Measurements from ENCODE around the gene VSNL1. TPM values are rescaled to one million over a fixed set of nuclear protein-coding genes. Genes with fewer than 3 reads are reported as not detected.

The VSNL1 gene
- total and polyA plus RNA-seq, 10 of the 15 experiments (the other 5 are each of a cell fraction or from before 2014, with no cell fraction given), result 0.04 to 0.30 (median 0.12) TPM; not detected in 4

DNA sequence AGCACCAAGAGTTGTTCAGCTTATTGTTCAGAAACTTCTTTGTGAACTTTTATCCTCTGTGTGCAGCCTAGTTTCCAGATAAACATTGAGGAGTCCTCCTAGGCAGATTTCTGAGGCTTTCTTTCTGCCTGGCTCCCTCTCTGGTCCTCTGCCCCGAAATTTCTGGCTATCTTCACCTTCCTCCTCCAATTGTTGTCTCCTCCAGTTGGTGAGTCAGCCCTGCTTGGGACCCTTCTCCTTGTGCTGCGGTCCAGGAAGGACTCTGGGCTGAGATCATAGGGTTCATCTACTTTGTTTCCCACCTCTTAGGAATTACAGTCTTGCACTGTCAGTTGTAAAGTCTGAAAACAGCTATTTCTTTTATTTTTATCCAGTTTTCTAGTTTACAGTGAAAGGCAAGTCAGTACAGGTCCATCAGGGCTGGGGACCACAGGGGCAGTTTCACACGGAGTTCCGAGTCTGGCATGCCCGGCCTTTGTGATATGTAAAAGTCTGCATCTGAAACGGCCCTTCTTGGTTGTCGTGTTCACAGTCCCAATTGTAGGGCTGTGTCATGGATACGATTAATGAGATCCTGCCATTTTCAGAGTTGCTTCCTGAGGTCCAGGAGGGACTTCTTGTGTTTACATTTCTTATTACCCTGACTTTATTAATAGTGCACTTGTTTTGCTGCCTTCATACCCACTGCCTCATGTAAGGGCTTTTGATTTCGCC lies 112.3 kb downstream of the VSNL1 start:
- Histone ChIP-seq H3K4me2 (ENCODE audit: control insufficient read depth, insufficient read depth) (no peak overlapping the region), H3K27me3 (replicated peaks in 1 of 2; ENCODE audit: control insufficient read depth in 2 of 2, insufficient read depth in 2 of 2, low read length in 1 of 2) (no peaks in the 10 kb centered on the region), H3K27ac (ENCODE audit: control insufficient read depth, insufficient read depth) (no peak overlapping the region), H3K79me2 (ENCODE audit: control insufficient read depth, insufficient read depth, low read length) (no peaks in the 10 kb centered on the region), H3K4me1 (ENCODE audit: control insufficient read depth, insufficient read depth, low read length) (peaks cover 4% of the 10 kb centered on the region), H3K9me3 (replicated peaks; ENCODE audit: control insufficient read depth, insufficient read depth, low read length) (no peaks in the 10 kb centered on the region), H3K4me3 (no peak overlapping the region), H3K9ac (ENCODE audit: control insufficient read depth, insufficient read depth, low read length) (no peak overlapping the region), H3K36me3 (ENCODE audit: control insufficient read depth in 2 of 2, insufficient read depth in 2 of 2, low read length in 1 of 2) (no peaks in the 10 kb centered on the region), H2AFZ (ENCODE audit: control insufficient read depth, low read depth, low read length) (no peak overlapping the region), H4K20me1 (ENCODE audit: control insufficient read depth, insufficient read depth) (no peaks in the 10 kb centered on the region)
- in situ Hi-C loops (cut with MboI), result no loop called here
- DNase-seq (ENCODE audit: low read depth, low spot score) (no peak), FAIRE-seq (no peak), ATAC-seq (no peak)
- ChIA-PET SMC1A (ENCODE audit: uncharacterized antibody, unreplicated experiment) (interaction anchor here (1.0 kb wide), 1 partner anchor 19 kb away, joined by 4 read pairs; no protein-coding TSS in a partner anchor), POLR2A (no interaction called here), CTCF (interaction anchor here (0.8 to 24.9 kb wide), 2 partner anchors 14 to 151 kb away, joined by 3 to 604 read pairs; no protein-coding TSS in a partner anchor), RAD21 (ENCODE audit: unreplicated experiment) (interaction anchor here (0.6 kb wide), 1 partner anchor 495 kb away, joined by 3 read pairs; no protein-coding TSS in a partner anchor)
- no TSS peak for BruUV-seq (replicated peaks)
- WGBS (ENCODE audit: insufficient coverage, insufficient replicate concordance, low lambda C conversion rate, missing lambda C conversion rate), result 93% methylated on average over 9 of the region's 9 CpGs
- intact Hi-C loops (cut with micrococcal nuclease; ENCODE audit: unreplicated experiment), result no loop called here
- TF ChIP-seq FOS (IDR thresholded peaks at IDR 0.05; ENCODE audit: borderline replicate concordance, extremely low read depth, insufficient read length) (no peak), RBBP5 (conservative IDR thresholded peaks at IDR 0.05) (no peak)

DNA sequence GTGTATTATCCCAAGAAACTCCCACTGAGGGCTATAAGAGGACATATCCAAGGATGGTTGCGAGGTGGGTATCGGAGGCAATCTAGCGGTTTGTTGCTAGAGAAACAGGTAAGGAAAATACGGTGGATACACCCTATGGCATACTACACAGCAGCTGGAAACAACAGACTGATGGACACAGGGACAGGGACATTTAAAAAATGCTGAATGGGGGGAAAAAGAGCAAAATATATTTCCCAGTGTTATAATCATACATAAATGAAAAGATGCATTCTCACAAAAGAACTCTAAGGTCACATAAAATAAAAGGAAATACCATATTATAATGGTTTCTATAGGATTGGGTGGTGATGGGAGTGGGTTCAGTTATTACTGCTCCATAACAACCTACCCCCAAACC lies 117.3 kb downstream of the VSNL1 start:
- Histone ChIP-seq H3K36me3 (ENCODE audit: control insufficient read depth in 2 of 2, insufficient read depth in 2 of 2, low read length in 1 of 2) (peaks cover 0 to 5% of the 10 kb centered on the region in 2 experiments; a peak in 3 of 4 replicates), H3K27ac (ENCODE audit: control insufficient read depth, insufficient read depth) (peak overlapping the region; percentile 57; the same call in 1 of the 2 replicates), H3K4me2 (ENCODE audit: control insufficient read depth, insufficient read depth) (no peak overlapping the region), H2AFZ (ENCODE audit: control insufficient read depth, low read depth, low read length) (no peak overlapping the region), H3K9me3 (replicated peaks; ENCODE audit: control insufficient read depth, insufficient read depth, low read length) (no peaks in the 10 kb centered on the region), H3K9ac (ENCODE audit: control insufficient read depth, insufficient read depth, low read length) (peak overlapping the region; percentile 18), H4K20me1 (ENCODE audit: control insufficient read depth, insufficient read depth) (no peaks in the 10 kb centered on the region), H3K27me3 (replicated peaks in 1 of 2; ENCODE audit: control insufficient read depth in 2 of 2, insufficient read depth in 2 of 2, low read length in 1 of 2) (no peaks in the 10 kb centered on the region), H3K4me3 (no peak overlapping the region), H3K79me2 (ENCODE audit: control insufficient read depth, insufficient read depth, low read length) (no peaks in the 10 kb centered on the region), H3K4me1 (ENCODE audit: control insufficient read depth, insufficient read depth, low read length) (peaks cover 15% of the 10 kb centered on the region)
- WGBS (ENCODE audit: insufficient coverage, insufficient replicate concordance, low lambda C conversion rate, missing lambda C conversion rate), result 99% methylated on average over 4 of the region's 4 CpGs
- intact Hi-C loops (cut with micrococcal nuclease; ENCODE audit: unreplicated experiment), result loop anchor here (1.0 to 5.0 kb wide), 2 partner anchors 11 to 165 kb away; no protein-coding TSS in a partner anchor
- ChIA-PET SMC1A (ENCODE audit: uncharacterized antibody, unreplicated experiment) (interaction anchor here (1.0 to 6.9 kb wide), 4 partner anchors 11 to 163 kb away, joined by 3 to 80 read pairs (median 13); no protein-coding TSS in a partner anchor), RAD21 (ENCODE audit: unreplicated experiment) (interaction anchor here (1.2 to 4.6 kb wide), 3 partner anchors 11 to 175 kb away, joined by 3 to 25 read pairs (median 12); no protein-coding TSS in a partner anchor), POLR2A (interaction anchor here (1.4 kb wide), 1 partner anchor 14 kb away, joined by 4 read pairs; no protein-coding TSS in a partner anchor), CTCF (interaction anchor here (1.3 to 24.9 kb wide), 3 partner anchors 7 to 163 kb away, joined by 3 to 604 read pairs (median 604); no protein-coding TSS in a partner anchor)
- FAIRE-seq (no peak), DNase-seq (ENCODE audit: low read depth, low spot score) (no peak), ATAC-seq (no peak)
- BruUV-seq (replicated peaks), result no TSS peak
- TF ChIP-seq SIX5 (IDR thresholded peaks at IDR 0.05; ENCODE audit: low read depth, low read length, severe bottlenecking) (no peak), SPI1 (IDR thresholded peaks at IDR 0.05; ENCODE audit: borderline replicate concordance, insufficient read depth, low read depth, low read length) (no peak)
- TF ChIP-seq, protein P1, sequence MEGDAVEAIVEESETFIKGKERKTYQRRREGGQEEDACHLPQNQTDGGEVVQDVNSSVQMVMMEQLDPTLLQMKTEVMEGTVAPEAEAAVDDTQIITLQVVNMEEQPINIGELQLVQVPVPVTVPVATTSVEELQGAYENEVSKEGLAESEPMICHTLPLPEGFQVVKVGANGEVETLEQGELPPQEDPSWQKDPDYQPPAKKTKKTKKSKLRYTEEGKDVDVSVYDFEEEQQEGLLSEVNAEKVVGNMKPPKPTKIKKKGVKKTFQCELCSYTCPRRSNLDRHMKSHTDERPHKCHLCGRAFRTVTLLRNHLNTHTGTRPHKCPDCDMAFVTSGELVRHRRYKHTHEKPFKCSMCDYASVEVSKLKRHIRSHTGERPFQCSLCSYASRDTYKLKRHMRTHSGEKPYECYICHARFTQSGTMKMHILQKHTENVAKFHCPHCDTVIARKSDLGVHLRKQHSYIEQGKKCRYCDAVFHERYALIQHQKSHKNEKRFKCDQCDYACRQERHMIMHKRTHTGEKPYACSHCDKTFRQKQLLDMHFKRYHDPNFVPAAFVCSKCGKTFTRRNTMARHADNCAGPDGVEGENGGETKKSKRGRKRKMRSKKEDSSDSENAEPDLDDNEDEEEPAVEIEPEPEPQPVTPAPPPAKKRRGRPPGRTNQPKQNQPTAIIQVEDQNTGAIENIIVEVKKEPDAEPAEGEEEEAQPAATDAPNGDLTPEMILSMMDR (IDR thresholded peaks at IDR 0.05 in 2 of 3, conservative IDR thresholded peaks at IDR 0.05 in 1 of 3; ENCODE audit: control insufficient read depth in 2 of 3, extremely low read depth in 1 of 3, insufficient read depth in 1 of 3, low read depth in 3 of 3, low read length in 3 of 3), result no peak
- in situ Hi-C loops (cut with MboI), result no loop called here

Data from GM12878 (cell line).